ENCODE data around the gene TMEM233.

The TMEM233 gene

DNA sequence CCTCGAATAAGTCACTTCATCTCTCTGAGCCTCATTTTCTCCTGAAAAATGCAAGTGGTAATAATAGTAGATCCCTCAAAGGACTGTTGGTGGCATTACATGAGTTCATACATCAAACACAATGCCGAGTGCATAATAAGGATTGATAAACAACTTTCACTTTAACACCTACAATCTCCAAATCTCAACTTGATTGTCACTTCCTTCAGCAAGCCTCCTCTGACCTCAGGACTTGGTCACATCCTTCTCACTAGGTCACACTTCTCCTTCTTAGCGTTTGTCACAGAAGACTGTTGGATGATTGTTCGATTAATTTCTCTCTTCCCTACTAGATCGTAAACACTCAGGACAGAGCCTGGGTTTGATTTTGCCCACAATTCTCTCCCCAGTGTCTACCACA is 66.5 kb downstream of the TMEM233 start:
- no peak for DNase-seq

DNA sequence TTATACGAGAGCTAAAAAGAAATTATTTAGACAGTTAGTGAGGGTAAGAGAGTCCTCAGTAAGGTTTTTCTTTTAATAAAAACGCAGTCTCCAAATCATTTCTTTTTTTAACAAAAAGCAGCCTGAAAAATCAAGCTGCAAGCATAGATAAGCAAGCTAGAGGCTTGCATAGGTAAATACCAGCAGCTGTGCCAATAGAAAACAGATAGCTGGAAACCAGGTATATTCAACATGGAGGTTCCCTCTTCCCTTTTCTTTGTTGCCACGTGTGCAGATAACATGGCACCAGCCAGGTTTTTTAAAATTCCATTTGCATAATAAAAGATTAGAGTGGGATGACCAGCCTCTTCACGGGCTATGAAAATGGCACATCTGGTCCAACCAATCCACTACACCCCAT is 68.3 kb downstream of the TMEM233 start:
- no peak for DNase-seq

DNA sequence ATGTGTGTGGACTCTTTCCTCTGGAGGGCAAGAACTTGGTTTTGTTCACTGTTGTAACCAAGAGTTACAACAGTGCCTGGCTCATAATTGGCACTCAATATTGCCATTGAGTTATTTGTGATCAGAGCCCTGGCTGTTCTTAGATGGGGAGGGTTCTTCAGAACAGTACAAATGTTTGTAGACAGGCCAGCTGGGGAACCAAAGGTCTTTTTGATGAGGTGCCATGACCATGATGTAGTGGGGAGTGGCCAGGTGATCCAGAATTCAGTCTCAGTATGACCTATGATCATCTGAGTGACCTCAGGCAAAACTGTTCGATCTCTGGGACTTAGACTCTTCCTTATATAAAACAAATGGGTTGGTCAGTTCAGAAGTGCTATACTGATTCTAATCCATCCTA is 71.1 kb downstream of the TMEM233 start:
- no peak for DNase-seq

DNA sequence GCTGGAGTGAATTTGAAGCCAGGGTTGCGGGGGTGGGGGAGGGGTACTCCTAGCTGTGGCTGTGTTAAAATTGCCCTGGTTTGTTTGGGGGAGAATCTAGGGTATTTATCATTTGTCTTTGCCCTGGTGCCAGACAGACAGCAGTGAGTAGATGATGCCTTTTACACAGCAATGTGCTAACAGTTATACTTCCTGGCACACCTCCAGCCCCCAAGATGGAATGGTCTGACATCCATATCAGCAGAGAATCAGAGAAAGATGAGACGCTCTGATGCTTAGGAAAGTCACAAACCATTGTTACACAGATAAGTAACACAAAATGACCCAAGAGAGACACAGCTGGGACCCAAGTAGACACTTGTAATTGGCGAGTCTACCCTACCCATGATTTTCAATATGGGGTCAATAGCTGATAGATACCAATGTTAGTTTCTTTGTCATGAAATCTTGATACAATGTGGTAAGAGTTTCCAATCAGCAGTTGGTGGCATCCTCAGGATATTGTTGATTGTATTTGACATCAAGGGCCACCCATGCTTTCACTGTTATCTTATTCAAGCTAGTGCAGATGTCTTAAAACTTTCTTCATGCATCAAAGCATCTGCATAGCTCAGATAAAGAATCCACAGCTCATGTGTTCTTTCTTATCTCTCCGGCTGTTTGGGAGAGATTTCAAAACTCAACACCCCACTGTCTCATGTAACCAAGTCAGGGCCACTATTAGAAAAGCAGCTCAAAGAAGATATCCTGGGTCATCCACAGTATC is 71.8 kb downstream of the TMEM233 start:
- DNase-seq = no peak

DNA sequence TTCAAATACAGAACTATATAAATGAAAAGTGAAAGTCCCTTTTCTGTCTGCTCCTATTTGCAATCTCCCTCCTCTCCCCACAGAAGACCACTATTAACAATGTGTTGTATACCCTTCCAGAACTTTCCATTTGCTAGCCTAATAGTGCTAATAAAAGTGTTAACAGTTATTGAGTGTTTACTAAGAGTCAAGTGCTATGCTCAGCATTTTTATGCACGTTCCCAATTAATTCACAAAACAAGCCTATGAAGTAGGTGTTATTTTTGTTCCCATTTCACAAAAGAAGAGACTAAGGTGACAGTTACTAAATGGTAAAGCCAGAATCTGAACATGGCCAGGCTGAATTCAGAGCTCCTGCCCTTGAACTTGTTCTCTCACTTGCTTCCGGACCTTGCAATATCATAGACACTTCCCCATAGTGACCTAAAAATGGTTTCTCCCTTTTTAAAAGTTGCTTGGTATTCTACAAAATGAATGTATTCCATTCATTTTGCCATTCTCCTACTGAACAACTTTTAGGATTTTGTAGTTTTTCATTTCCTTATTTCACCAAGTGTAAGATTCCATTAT is 72.7 kb downstream of the TMEM233 start:
- DNase-seq = no peak

DNA sequence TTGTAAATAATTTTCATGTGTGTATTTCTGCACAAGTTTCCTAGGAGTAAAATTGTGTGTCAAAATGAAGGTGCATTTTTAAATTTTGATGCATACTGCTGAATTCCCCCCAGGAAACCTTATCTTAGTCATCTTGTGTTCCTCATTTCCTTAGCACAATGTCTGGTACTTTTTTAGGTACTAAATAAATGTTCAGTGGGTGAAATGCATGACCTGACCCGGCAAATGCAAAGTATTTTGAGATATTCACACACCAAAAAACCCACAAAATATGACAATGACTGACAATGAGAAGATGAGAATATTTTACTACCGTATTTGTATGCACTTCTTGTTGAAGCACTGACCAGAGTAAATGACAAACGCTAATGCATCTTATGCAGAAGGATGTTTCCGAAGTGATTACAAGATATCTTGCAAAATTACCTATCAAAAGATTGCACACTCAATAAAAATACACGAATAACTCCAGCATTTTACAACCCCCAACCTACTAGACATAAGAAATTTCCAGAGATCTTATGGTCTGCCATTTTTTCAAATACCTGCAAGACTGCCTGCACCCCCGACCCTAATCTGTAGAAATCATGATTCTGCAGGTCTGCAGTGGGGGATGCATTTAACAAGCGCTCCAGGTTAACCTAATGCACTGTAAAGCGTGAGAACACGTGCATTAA is 73.5 kb downstream of the TMEM233 start:
- peak; percentile 24 for DNase-seq

DNA sequence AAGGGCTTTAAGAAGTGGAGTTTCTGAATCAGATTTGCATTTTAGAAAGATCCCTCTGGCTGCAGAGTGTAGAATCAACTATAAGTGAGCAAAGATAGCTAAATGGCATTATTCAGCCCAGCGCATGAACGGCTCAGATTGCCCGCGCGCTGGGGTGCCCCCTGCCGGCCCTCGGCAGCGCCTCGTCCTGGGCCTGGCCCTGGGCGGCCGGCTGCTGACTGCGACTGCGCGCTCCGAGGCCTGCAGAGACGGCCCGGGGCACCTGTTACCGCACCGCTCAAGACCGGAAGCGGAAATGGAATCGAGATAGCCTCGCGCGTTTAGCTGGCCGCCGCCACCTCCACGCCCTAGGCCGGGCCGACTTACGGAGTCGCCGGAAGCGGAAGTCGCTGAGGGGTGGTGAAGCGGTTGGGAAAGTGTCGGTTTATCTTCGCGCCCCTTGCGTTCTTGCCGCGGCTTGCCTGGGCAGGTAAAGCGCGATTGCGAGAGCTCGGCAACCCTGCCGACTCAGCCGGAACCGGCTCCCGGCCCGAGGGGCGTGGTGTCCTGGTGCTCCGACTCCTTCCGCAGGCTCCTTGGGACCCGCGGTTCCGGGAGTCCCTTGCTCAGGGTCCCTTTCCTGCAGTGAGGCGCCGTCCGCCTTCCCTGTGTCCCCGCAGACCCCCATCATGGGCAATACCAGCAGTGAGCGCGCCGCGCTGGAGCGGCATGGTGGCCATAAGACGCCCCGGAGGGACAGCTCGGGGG is 74.2 kb downstream of the TMEM233 start, which contains the start of gene PRKAB1:
Gene PRKAB1 (plus strand): TSS at position 557 of the 747 bp plus-strand sequence. CDS start 112 bp downstream, at position 669.
- peak; percentile 98 for DNase-seq

DNA sequence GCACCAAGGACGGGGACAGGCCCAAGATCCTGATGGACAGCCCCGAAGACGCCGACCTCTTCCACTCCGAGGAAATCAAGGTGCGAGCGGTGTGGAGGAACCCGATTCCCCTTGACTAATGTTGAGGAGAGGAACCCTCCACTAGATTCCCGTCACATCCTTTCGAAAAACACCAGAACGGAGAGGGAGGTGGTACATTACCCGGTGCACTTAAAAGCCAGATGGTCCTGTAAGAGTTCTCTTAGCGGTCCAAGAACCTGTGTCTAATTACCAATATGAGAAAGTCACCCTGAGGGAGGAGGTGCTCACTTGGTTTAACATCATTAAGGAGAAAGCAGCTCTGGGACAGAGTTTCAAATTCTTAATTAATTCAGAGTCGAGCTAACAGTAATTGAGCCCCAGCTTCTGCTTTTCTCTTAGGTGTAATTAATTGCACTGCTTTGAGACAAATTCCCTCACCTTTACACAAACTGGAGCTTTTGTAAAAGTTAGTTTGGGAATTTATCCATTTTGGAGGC is 74.8 kb downstream of the TMEM233 start:
- no peak for DNase-seq

DNA sequence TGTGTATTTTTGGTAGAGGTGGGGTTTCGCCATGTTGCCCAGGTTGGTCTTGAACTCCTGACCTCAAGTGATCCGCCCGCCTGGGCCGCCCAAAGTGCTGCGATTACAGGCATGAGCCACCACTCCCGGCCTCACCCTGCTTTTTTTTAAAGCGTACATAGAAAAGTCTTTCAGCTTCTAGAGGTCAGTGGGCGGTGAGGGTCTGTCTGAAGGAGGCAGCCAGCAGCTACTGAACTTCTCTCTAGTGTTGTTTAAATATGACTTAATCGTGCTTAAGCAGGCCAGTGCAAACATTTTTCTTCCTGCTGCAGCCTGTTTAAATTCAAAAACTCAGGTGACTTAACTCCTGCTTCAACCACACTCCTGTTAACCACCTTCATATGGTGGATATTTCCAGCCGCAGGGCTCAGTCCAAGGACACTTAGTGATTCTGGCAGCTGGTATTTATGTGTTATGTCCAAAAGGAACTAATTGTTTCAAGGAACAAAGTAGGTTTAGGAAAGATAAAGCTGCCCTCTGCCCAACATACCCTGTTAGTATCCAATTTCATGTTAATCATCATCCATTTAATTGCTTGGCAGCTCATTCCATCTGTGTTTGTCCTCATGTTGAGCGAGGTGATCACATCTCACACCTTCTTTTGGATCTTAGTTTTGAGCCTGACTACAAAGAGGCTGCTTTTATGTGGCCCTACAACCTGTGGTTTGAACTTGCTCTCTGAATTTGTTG is 76.3 kb downstream of the TMEM233 start:
- DNase-seq = no peak

DNA sequence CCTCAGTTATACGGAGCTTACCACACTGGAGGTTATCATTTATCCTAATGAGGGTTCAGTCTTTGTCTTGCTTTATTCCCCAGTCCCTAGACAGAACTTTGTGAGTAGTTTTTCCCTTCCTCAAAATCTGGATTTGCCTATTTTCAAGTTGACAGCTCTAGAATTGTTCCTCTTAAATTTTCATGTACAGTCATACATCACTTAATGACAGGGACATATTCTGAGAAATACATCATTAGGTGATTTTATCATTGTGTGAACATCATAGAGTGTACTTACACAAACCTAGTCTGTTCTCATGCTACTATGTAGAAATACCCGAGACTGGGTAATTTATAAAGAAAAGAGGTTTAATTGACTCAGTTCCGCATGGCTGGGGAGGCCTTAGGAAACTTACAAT is 77.5 kb downstream of the TMEM233 start:
- DNase-seq = no peak

DNA sequence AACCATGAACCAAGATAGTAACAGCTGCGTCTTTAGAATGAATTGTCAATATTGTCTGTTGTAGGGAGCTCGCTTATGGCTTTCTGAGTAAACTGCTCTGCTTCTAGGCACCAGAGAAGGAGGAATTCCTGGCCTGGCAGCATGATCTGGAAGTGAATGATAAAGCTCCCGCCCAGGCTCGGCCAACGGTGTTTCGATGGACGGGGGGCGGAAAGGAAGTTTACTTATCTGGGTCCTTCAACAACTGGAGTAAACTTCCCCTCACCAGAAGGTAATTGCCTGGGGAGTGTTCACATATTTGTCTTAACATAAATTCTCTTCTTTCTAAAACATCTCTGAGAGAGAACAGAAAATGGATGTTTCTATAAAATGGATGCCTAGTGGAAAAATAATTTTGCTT is 78.6 kb downstream of the TMEM233 start:
- DNase-seq = no peak

DNA sequence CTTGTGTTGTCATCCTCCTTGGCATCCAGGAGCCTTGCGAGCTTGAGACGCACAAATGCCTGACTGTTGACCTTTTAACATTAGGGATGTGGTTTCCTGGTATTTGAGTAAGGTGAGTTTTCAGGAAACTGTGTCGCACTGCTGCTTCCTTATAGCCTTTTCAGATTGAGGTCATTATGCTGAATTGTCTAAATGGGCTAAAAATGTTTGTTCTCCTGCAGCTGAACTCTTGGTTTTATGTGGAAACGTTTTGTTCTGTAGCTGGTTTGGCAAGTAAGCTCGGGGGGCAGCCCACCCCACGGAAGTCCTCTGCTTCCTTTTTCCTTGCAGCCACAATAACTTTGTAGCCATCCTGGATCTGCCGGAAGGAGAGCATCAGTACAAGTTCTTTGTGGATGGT is 80.1 kb downstream of the TMEM233 start:
- DNase-seq = no peak

DNA sequence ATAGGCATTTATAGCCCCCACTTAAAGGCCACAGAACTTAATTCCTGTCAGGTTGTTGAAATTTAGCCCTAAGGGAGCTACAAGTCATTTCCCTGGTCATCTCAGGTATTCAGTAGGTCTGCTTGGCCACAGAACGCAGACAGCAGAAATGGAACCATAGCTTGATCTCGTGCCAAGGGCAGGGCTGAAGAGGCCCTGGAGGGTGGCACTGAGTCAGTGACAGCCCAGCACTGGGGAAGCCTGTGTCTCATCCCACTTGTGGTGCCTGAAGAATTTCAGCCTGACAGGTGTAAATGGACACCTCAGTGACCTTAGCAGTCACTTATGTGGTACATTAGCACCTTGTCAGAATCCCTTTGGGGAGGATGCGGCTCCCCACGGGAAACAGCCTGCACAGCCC is 81.0 kb downstream of the TMEM233 start:
- no peak for DNase-seq

DNA sequence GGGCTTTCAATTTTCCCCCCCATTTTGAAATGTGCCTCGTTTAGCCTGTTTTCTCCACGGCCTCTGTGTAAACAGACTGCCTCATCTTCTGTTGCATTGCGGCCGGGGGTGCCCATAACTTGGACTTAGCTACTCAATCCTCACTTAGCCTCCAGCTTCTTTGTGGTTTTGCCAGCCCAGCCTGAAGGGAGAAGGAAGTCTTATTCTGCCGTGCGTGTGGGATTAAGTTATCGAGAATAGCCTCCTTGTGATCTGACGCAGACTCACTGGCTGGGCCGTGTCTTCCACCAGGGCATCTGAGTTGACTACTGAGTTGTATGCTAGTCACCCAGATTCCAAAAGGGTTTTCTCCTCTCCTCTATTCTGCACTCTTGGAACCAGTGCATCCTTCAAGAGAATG is 82.4 kb downstream of the TMEM233 start:
- no peak for DNase-seq

DNA sequence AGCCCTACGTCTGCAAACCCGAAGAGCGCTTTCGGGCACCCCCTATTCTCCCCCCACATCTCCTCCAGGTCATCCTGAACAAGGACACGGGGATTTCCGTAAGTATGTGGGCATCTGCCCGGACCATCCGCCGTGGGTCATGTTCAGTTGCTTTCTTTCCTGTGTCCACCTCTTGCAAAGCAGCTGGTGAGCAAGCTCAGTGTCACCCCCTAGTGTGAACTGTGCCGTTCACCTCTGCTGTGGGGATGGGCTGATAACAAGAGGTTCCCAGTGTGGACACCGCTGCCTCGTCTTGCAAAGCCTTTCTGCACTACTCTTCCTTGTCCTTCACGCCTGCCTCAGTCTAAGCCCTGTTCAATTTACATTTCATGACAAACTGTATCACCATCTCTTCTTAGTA is 83.0 kb downstream of the TMEM233 start:
- no peak for DNase-seq

DNA sequence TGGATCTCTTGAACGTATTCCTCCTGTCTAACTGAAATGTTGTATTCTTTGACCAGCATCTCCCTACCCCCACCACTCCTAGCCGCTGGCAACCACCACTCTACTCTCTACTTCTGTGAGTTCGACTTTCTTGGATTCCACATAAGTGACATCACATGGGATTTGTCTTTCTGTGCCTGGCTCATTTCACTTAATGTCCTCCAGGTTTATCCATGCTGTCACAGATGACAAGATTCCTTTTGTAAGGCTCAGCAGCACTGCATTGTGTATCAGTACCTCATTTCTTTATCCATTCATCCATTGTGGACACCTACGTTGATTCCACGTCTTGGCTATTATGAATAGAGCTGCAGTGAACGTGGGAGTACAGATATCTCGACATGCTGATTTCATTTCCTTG is 84.9 kb downstream of the TMEM233 start:
- no peak for DNase-seq

DNA sequence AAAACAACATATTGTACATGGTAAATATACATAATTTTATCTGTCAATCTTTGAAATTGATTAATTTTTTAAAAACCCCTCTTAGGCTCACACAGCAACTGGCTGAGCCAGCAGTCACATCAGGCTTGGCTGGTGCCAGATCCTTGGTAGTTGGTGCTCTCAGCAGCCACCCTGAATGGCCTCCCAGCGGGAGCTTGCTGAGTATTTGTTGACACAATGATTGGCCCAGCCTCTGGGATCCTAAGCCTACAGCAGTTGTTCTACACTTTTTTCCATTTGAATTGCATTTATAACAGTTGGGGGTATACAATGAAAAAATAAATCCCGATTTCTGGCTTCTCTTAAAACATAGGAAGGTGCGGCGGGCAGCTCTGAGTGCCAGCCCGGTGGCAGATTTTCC is 85.5 kb downstream of the TMEM233 start:
- no peak for DNase-seq

DNA sequence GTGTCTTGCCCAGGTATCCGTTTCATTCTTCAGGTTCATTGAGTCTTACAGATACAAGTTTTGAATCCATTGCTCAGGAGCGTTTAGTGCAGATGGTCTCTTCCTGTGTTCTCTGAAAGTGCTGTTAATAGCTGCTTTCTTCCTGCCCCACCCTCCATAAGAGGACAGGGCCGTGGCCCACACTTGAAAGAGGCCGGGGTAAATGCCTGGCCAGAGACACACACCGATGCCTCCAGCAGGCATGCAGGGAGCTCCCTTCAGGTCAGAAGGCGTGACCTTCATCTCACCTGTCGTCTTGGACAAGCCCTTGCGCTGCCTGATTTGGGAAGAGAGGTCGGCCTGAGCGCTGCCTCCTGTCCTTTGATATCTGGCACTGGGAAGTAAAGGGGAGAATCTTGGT is 85.9 kb downstream of the TMEM233 start:
- no peak for DNase-seq

DNA sequence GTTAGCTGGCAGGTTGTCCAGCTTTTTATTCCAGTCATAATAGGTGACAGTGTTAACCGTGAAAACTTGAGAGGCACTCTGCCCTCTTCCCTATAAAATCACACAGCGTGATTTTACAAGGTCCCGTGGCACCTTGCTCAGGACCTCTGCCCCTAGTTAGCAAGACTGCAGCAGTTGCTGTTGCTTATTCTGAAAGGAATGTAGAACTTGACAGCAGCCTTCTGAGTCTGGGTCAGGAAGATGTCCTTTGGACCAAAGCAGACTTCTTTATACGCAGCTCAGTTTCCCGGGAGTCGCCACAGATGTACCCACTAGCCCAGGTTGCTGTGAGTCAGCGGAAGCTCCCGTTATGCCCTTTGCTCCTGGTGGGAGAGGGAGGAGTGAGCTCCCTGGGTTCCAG is 87.5 kb downstream of the TMEM233 start:
- DNase-seq = no peak

DNA sequence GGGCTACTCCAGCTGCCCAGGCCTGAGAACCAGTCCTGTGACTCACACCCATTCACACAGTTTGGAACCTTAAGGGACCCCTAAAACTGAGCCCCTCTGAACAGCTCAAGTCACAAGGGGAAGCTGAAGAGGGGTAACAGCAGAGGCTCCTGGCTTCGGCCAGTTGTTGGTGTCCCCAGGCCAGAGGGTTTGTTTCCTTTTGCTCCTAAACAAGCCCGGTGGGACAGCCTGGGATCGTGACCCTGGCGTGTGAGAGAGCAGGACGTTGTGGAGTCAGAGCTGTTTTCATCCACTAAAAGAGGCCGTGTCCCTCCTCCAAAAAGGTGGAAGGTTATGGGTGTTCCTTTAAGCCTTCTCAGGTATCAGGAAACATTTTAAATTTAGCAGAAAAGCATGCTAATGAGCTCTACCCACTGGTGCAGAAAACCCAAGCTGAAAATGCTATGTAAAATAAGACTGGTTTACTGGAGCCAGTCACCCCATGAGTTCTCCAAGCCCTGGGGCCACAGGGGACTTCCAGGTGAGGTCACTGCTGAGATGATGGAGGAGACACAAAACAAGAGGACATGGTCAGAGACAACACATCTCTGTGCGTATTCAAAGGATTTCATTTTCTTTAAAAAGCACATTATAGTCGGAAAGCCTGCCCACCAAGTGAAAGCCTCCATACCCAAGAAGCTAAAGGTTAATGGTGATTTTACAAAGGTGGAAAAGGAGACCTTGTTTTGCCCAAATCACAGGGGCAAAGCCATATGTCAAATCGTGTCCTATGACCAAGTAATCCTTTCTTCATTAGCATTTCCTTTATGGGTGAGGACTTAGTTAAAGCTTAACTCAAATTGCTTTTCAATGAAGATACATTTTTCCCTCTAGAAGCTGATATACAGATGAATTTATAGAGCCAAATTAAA is 88.4 kb downstream of the TMEM233 start:
- no peak for DNase-seq

DNA sequence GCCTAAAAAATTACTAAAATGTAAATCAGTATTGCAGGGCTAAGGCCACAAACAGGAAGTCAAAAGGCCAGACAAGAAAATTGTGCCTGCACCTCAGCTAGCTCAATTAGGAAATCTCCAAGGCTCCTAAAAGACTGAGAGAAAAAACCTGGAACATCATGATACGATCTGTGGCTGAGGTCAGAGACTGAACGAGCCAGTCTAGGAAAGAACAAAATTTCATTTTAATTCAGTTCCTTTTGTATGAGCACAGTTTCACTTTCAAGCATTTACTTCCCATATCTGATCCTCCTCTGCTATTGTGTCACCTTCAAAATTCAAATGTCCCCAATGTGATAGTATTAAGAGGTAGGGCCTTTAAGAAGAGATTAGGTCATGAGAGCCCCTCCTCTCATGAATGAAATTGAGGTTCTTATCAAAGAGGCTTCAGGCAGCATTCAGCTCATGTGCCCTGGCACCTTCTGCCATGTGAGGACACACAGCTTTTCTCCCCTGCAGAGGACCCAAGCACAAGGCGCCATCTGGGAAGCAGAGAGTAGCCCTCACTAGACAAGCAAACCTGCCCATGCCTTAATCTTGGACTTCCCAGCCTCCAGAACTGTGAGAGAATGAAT is 89.2 kb downstream of the TMEM233 start:
- no peak for DNase-seq
